Stimulated activated CD4-positive, alpha-beta T cell treated with anti-CD3 and anti-CD28 coated beads, Interleukin-12 subunit alpha, Interleukin-12 subunit beta, amount 100 ng/mL, for 24 hours (primary cell): ENCODE results near the gene FGGY.
"Not testable (repeated sequence)": the region's sequence is repeated elsewhere in the genome, so short reads cannot be mapped to it uniquely, and the experiment has no call there.

Experiments used
- DNase-seq, 2 experiments: peaks; one replicate each; pipeline ENCODE4 v3.0.0-alpha.2; 2020; ENCODE audit warnings: low read depth in 2 of 2

Gene FGGY

DNA sequence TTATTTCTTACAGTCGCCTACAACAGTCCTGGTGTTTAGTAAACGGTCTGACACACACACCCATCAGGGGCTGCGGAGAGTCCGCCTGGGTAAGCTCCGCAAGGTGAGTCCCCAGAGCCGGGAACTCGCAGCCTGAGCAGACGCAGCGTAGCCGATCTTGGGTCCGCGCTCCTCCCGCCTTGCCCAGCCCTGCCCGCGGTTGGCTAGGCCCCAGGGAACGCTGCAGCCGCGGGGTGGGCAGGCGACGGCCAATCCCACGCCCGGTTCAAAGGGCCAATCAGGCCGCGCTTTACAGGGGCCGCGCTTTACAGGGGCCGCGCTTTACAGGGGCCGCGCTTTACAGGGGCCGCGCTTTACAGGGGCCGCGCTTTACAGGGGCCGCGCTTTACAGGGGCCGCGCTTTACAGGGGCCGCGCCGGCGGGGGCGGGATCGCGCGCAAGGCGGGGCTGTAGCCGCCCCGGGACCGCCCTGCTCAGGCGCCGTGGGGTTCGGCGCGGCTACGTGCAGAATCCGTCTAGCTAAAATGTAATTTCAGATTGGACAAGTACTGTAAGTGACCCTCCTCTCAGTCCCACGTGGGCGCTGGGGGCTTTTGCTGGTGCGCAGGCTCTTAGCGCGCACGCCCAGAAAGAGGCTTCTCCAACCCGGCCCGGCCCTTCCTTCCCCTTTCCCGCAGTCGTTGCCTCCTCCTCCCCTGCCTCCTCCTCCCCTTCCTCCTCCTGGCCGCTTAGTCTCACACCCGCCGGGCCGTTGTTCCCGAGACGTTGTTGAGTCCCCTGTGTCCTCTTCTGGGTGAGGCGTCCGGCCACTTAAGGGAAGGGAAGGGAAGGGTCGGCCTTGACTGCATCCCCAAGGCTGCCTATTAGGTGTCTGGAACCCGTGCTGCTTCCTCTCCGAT lies at the start of gene FGGY:
Gene FGGY, plus strand, starts transcription at position 737 of the 899 bp plus-strand sequence. CDS start 24,456 bp downstream, outside the sequence.
- DNase-seq: peak; percentile 60 to 79

- no peak for DNase-seq
Observed at GRCh38 chr1:59248758-59249157, 48.1 kb upstream of the FGGY start.

DNA sequence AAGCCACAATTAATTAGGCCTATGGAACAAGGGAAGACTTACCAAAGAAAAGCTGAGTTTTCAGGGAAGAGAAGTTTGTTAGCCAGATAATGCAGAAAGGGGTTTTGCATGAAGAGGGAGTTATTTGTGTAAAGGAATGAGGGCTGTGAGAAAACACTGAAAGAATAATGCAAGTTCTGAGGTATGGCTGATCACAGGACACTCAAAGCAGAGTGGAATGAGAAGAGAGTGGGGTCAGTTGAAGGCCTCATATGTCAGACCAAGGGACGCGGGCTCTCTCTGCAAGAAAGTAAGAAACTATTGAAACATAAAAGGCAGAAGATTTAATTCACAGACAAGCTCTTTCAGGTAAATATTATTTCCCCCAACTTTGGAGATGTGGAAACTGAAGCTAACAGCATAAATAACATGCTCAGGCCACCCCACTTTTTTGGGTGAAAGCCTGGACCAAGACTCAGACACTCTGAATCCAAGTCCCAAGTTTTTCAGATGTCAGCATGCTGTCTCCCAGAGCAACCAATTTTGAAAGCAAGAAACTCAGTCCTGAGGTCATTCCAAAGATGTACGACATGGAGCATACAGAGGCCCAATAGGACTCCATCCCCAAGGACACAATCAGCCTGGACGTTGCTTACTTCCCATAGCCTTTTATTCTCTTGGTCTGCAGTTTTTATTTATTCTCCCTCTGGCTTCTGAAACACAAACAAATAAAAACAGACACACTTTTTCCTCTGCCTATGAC lies 47.3 kb upstream of the FGGY start:
- DNase-seq: no peak

DNA sequence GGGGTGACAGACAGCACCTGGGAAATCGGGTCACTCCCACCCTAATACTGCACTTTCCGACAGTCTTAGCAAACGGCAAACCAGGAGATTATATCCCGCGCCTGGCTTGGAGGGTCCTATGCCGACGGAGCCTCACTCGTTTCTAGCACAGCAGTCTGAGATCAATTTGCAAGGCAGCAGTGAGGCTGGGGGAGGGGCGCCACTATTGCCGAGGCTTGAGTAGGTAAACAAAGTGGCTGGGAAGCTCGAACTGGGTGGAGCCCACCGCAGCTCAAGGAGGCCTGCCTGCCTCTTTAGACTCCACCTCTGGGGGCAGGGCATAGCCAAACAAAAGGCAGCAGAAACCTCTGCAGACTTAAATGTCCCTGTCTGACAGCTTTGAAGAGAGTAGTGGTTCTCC lies 45.8 kb upstream of the FGGY start:
- not testable (repeated sequence) for DNase-seq

- not testable (repeated sequence) for DNase-seq
Observed at GRCh38 chr1:59256429-59256828, 40.5 kb upstream of the FGGY start.

- DNase-seq: no peak
Observed at GRCh38 chr1:59258412-59259032, 38.4 kb upstream of the FGGY start.

DNA sequence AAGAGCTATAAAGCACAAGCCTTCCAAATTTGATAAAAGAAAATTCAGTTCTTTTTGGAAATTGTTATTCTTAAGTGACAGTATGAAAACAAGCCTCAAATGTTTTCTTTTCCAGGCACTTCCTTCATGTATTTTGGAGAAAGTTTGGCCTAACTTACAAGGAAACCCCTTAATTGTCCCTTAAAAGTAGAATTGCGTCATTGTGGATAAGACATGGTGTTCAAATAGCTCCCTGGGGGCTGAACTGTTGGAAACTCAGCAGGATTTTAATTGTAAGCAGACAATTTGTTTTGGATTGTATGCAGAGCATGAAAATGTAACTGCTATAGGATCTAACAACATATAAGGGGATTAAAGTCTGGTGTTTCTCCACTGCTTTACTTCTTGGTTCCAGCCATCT lies 35.4 kb upstream of the FGGY start:
- DNase-seq: no peak

DNA sequence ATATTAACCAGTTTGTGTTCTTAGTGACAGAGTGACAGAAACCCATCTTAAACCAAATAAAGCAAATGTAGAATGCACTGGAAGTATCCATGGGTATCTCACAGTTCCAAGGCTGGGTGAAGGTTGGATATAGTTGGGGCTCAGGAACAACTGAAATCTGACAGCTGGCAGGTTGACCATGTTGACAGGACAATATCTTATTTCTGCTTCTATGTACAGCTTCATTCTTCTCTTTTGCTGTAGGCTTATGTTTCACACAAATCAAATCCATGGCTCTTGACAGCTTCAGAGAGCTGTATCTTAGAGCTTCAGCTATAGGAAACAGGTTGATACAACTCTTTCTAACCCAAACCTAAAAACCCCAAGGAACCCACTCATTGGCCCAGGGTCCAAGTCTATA lies 34.3 kb upstream of the FGGY start:
- DNase-seq: no peak

DNA sequence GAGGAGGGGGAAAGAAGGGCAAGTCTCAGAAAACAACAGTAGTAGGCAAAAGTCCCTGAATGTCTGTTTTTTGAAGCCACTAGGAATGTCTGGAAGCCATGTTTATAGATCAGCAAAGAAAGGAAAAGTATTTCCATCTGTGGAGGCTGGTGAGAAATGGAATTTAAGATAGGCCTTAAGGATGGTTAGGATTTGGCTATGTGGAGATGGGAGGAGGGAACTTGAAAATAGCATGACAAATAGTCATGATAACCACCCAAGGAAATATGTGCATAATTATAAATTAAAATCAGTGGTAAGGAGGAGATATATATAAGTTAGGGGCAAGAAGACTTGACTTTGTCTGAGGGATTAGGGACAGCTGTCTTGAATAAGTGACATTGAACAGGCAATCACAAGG lies 33.8 kb upstream of the FGGY start:
- no peak for DNase-seq

GRCh38 chr1:59265622-59266021 lies 31.3 kb upstream of the FGGY start:
- DNase-seq: no peak

- DNase-seq: no peak
Observed at GRCh38 chr1:59266180-59266926, 30.5 kb upstream of the FGGY start.

DNA sequence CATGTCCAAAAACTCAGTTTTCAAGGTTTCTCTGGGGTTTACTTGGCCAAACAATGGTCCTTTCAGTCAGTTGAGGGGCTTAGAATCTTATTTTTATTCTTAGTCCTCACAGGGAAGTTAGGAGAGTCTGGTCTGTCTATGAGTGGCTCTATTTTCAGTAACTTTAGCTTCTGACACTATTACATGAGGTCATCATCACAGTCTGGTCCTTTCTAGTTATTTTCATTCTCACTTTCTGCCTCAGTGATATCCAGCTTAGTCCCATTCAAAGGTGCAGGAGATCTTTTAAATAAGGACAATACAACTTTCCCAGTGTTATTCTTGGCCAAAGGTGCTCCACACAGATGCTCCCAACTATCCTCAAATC lies 30.0 kb upstream of the FGGY start:
- DNase-seq: no peak

DNA sequence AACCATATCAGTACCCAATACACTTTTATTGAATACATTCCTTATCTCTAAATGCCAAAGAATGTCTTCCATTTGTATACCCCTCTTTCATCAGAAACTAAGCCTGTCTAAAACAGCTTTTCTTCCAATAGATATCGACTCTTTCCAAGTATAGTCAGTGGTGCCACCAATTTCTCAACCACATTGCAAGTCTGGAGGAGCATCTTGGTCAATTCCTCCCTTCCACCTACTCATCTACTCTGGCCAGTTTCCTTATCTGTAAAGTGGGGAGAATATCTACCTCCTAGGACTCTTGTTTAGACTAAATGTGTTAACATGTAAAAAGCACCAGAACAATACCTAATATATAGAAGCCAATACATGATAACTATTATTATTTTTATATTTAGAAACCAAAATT lies 28.5 kb upstream of the FGGY start:
- no peak for DNase-seq

DNA sequence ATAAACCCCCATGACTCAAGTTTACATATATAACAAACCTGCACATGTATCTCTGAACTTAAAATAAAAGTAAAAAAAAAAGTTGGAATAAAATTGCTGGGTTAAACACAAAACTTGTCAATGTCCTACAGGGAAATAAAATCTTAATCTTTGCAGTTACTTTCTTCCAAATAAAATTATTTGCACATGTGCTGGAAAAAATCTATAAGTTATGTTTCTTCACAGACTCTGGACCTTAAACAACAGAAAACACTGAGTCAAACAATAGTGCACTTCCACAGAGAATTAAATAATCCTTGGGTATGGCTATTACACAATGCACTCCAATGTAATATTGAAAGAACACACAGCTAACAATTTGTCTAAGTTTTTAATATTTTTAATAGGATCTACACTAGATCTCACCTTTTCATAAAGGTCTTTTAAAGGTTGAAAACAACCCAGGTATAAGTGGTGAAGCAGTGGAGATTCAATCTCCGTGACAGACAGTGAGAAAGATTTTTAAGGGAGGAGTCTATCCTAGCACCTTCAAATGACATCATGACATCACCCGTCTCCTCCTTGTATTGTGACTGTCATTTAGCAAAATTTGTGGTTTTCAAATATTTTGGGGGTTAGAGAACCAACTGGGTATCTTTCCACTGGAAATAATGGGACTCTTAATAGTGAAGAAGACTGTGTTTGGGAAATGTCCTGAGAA lies 25.2 kb upstream of the FGGY start:
- no peak for DNase-seq

- DNase-seq: no peak
Observed at GRCh38 chr1:59272507-59272906, 24.4 kb upstream of the FGGY start.

DNA sequence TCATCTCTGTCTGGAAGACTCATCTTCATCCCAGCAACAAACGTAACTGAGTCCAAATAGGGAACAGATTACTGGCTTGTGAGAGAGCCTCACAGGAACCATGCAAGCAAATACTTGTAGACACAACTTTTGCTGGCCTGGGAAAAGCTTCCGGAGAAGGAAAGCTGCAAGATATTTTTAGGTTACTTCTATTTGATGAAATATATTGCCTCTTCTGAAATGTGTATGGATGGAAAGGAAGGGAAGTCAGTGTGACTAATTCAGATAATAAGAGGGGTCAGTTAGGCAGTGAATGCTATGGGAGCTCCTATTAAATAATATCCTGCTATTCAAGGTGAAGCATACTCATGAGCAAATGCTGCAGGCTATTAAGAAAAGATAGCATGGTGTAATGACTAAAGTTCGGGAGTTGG lies 20.4 kb upstream of the FGGY start:
- DNase-seq: no peak

GRCh38 chr1:59278780-59279354 lies 18.0 kb upstream of the FGGY start:
- no peak for DNase-seq

DNA sequence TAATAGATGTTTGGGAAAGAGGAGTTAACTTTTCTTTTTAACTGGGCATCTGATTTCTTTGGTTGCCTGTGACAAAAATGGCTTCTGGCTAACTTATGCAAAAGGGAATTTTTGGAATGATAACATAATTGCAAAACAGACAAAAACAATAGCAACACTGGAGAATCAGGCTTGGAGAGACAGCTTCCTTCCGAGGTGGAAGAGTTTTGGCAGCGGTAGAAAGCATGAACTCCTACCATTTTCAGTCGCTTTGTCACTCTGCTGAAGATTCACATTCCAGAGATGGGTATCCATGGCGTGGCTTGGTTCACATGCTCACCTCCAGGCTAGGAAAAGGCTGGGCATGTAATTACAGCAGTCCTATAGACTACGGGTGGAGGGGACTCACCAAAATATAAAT lies 17.2 kb upstream of the FGGY start:
- DNase-seq: no peak

DNA sequence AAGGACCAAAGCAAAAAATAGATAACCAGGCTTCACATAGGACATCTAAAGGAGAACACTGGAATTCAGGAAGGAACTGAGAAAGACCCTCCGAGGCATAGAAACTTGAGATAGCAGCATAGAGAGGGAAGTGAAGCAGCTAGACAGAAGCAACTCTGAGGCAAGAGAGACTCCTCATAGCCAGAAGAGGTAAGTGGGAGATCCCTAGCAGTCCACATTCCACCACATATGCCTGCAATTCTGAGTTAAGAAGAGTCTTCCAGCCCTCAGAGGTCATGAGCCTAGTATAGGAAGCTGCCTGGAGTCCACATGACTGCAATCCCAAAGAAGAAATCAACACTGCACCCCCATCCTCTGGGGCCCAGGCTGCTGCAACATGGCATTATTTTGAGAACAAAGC lies 13.9 kb upstream of the FGGY start:
- DNase-seq: no peak

GRCh38 chr1:59285691-59286090 lies 11.2 kb upstream of the FGGY start:
- DNase-seq: no peak

- no peak for DNase-seq
Observed at GRCh38 chr1:59288046-59288445, 8.8 kb upstream of the FGGY start.
